Measurements from ENCODE around the gene KRTAP9-7.
"Not testable (repeated sequence)": the region's sequence is repeated elsewhere in the genome, so short reads cannot be mapped to it uniquely, and the experiment has no call there.

KRTAP9-7 gene

GRCh38 chr17:41275648-41276190 lies at the start of gene KRTAP9-7:
KRTAP9-7 (plus strand) TSS chr17:41275698; CDS start chr17:41275698, 0 bp downstream.
- not testable (repeated sequence) for DNase-seq (ENCODE audit: low read depth)

DNA sequence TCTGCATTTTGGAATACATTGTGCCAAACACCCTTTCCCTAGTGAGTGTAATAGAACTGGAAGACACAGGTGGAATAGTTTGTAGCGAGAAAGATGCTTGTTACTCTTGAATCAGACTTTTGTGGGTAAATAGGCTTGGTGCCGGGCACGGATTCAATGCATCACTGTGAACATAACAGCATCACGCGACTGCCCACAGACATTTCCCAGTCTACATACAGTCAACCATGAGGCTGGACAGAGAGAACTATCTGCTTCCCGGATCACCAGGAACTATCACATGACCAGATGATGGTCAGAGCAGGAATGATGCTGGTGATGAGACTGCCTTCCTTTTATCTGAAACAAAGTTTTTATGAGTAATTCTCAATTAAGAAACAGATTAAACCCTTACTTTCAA lies 49.4 kb upstream of the KRTAP9-7 start:
- no peak for DNase-seq (ENCODE audit: low read depth)

DNA sequence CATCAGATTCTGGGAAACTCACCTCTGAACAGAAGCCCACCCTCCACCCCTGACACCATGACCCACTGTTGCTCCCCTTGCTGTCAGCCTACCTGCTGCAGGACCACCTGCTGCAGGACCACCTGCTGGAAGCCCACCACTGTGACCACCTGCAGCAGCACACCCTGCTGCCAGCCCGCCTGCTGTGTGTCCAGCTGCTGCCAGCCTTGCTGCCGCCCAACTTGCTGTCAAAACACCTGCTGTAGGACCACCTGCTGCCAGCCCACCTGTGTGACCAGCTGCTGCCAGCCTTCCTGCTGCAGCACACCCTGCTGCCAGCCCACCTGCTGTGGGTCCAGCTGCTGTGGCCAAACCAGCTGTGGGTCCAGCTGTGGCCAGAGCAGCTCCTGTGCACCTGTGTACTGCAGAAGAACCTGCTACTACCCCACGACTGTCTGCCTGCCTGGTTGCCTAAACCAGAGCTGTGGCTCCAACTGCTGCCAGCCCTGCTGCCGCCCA lies 48.9 kb upstream of the KRTAP9-7 start, which contains the start of gene KRTAP9-2:
TSS of gene KRTAP9-2 (plus strand) at position 51 of the 498 bp plus-strand sequence. CDS start at position 58, 7 bp downstream.
- DNase-seq (ENCODE audit: low read depth) = not testable (repeated sequence)

GRCh38 chr17:41230094-41230493 lies 45.4 kb upstream of the KRTAP9-7 start:
- no peak for DNase-seq (ENCODE audit: low read depth)

DNA sequence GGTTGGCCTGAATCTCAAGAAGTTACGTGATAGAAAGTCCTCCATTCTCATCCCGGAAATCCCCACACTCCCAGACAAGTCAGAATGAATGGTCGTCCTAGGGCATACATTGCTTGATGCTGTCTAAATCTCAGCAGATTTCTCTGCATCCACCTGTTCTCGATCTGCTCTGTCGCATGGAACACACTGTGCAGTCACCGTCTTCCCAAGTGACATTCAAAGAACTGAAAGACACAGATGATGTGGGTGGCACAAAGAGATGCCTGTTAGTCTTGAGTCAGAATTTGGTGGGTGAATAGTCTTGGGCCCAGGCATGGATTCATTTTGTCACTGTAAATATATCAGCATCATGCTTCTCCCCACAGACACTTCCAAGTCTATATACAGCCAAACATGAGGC lies 43.8 kb upstream of the KRTAP9-7 start:
- no peak for DNase-seq (ENCODE audit: low read depth)

GRCh38 chr17:41232399-41233105 lies 42.9 kb upstream of the KRTAP9-7 start, which contains the start of gene KRTAP9-3:
KRTAP9-3 (plus strand) TSS chr17:41232449; CDS start chr17:41232502, 53 bp downstream.
- not testable (repeated sequence) for DNase-seq (ENCODE audit: low read depth)

DNA sequence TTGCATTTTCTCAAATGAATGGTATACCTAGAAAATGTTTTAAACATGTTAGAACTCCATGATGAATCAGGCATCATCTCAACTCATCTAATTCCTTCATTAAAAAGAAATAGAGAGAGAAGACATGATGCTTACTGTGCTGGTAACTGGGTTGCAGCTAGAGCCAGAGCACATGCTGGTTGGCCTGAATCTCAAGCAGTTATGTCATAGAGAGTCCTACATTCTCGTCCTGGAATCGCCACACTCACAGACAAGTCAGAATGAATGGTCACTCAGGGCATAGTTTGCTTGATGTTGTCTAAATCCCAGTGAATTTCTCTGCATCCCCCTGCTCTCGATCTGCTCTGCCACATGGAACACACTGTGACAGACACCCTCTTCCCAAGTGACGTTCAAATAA lies 38.4 kb upstream of the KRTAP9-7 start:
- DNase-seq (ENCODE audit: low read depth) = not testable (repeated sequence)

GRCh38 chr17:41237949-41238437 lies 37.5 kb upstream of the KRTAP9-7 start, which contains the start of gene KRTAP9-8:
KRTAP9-8 (plus strand) TSS chr17:41237999; CDS start chr17:41238052, 53 bp downstream.
- not testable (repeated sequence) for DNase-seq (ENCODE audit: low read depth)

- DNase-seq (ENCODE audit: low read depth) = not testable (repeated sequence)
These were observed 28.3 kb upstream of the KRTAP9-7 start for GRCh38 chr17:41246995-41247787.

- DNase-seq (ENCODE audit: low read depth) = not testable (repeated sequence)
These were observed 25.8 kb upstream of the KRTAP9-7 start, which contains the start of gene KRTAP9-4 for GRCh38 chr17:41249637-41250240. KRTAP9-4 (plus strand) TSS chr17:41249687; CDS start chr17:41249721, 34 bp downstream.

DNA sequence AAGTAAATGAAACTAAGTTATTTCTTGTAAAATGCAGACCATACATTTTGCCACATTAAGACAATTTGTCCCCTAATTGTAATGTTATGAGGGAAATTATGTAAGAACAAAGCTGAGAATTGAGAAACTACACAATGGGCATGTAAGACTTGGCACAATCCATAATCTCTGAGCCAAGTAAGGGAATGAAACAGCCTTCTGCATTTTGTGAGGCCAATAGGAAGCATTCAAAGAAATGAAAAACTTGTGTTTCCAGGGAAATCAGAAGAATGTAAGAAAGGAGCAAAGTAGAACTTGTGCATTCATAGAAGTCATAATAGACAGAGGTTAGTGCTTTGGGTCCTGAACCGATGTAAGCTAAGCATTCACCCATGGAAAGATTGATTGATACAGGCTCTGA lies 24.2 kb upstream of the KRTAP9-7 start:
- DNase-seq (ENCODE audit: low read depth) = no peak

DNA sequence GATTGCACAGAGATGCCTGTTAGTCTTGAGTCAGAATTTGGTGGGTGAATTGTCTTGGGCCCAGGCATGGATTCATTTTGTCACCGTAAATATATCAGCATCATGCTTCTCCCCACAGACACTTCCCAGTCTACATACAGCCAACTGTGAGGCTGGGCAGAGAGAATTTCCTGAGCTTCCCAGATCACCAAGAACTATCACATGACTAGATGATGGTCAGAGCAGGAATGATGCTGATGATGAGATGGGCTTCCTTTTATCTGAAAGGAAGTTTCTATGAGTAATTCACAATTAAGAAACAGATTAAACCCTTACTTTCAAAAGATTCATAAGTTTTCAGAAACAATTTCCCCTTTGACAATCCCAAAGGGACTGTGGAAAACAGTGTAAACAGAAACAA lies 20.6 kb upstream of the KRTAP9-7 start:
- no peak for DNase-seq (ENCODE audit: low read depth)

DNA sequence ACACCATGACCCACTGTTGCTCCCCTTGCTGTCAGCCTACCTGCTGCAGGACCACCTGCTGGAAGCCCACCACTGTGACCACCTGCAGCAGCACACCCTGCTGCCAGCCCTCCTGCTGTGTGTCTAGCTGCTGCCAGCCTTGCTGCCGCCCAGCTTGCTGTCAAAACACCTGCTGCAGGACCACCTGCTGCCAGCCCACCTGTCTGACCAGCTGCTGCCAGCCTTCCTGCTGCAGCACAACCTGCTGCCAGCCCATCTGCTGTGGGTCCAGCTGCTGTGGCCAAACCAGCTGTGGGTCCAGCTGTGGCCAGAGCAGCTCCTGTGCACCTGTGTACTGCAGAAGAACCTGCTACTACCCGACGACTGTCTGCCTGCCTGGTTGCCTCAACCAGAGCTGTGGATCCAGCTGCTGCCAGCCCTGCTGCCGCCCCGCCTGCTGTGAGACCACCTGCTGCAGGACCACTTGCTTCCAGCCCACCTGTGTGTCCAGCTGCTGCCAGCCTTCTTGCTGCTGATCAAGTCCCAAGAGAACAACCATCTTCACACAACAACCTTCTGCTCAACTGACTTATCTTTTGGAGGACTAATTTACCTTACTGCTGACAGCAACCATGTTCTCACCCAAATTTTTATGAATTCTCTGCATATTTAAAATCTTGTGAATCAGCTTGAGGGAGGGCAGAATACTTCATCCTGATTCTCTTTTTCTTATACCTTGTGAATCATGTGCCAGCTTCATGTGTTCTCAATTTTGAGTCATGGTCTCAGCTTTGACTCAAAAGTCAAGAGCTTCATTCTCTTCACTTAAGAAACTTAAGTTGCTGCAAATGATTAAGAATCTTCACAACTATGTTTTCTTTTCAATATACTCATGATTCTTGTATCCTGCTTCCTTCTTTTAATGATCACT lies 19.9 kb upstream of the KRTAP9-7 start, which contains the start of gene KRTAP9-9:
TSS of gene KRTAP9-9 (plus strand) at position 4 of the 910 bp plus-strand sequence.
- DNase-seq (ENCODE audit: low read depth) = not testable (repeated sequence)

- no peak for DNase-seq (ENCODE audit: low read depth)
These were observed 19.2 kb upstream of the KRTAP9-7 start for GRCh38 chr17:41256291-41256685.

GRCh38 chr17:41258406-41258805 lies 17.1 kb upstream of the KRTAP9-7 start:
- no peak for DNase-seq (ENCODE audit: low read depth)

- no peak for DNase-seq (ENCODE audit: low read depth)
These were observed 12.3 kb upstream of the KRTAP9-7 start for GRCh38 chr17:41263212-41263611.

GRCh38 chr17:41264599-41264998 lies 10.9 kb upstream of the KRTAP9-7 start:
- no peak for DNase-seq (ENCODE audit: low read depth)

DNA sequence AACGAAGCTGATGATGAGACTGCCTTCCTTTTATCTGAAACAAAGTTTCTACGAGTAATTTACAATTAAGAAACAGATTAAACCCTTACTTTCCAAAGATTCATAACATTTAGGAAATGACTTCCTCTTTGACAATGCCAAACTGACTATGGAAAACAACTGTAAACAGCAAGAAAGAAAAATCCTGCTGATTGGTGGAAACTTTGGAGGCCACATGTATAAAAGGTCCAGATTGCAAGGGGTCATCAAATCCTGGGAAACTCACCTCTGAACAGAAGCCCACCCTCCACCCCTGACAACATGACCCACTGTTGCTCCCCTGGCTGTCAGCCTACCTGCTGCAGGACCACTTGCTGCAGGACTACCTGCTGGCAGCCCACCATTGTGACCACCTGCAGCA lies 10.4 kb upstream of the KRTAP9-7 start, which contains the start of gene KRTAP9-6:
TSS of gene KRTAP9-6 (plus strand) at position 301 of the 400 bp plus-strand sequence. CDS start at position 301, 0 bp downstream.
- no peak for DNase-seq (ENCODE audit: low read depth)

GRCh38 chr17:41267711-41268110 lies 7.8 kb upstream of the KRTAP9-7 start:
- DNase-seq (ENCODE audit: low read depth) = no peak

DNA sequence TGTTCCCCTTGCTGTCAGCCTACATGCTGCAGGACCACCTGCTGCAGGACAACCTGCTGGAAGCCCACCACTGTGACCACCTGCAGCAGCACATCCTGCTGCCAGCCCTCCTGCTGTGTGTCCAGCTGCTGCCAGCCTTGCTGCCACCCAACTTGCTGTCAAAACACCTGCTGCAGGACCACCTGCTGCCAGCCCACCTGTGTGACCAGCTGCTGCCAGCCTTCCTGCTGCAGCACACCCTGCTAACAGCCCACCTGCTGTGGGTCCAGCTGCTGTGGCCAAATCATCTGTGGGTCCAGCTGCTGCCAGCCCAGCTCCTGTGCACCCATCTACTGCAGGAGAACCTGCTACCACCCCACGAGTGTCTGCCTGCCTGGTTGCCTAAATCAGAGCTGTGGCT lies 4.2 kb upstream of the KRTAP9-7 start:
- not testable (repeated sequence) for DNase-seq (ENCODE audit: low read depth)

All from activated T-helper 1 cell treated with Interleukin-2 at 50 U/mL for 16 hours (primary cell).